NCI-H1694 (cell line): ENCODE results near the gene JPT1.
A peak's percentile ranks its signal among the peaks of the same experiment; 100 is the strongest.

Experiments
- DNase-seq: peaks from one replicate; lab custom pipeline; 2025; lab: John Stamatoyannopoulos, UW

The JPT1 gene

DNA sequence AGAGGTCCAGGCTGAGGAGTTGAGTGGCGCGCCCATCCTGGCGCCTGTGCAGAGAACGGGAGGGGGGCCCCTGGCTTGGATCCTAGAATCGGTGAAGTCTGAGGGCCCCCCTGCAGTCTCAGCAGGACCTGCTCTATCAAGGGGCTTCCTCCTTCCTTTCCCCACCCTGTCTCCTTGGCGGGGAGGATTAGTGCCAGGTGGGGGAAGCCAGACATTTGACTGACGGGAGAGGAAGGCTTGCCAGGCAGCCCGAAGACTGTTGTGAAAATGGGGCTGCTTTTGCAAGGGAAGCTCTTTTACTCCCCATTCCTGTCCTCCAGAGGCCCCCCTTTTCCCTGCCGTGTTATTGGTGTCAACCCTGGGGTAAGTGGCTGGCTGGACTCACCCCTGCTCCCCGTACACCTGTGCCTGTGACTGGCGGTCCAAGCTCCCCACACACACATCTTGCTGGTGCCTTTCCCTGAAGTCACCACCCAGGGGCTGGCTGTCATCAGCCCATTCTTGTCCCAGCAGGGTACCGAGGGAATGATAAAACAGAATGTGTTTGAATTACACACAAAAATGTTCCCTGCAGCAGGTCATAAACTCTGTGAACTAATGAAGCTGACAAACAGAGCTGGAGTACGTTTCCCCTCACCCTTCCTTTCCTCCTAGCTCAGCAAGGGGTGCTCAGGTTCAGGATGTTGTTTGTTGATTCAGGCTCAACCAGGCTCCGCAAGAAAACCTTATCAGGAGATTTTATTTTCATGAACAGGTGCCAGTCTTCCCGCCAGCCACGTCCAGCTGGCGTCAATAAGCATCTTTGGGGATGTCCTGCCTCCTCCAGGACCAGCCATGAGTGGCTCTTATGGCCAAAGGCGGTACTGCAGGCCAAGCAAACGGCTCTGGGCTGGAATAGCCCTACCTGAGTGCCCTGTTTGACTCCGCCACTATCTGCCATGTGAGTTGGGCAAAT, 48.9 kb downstream of the JPT1 start:
- DNase-seq: peak; percentile 8

DNA sequence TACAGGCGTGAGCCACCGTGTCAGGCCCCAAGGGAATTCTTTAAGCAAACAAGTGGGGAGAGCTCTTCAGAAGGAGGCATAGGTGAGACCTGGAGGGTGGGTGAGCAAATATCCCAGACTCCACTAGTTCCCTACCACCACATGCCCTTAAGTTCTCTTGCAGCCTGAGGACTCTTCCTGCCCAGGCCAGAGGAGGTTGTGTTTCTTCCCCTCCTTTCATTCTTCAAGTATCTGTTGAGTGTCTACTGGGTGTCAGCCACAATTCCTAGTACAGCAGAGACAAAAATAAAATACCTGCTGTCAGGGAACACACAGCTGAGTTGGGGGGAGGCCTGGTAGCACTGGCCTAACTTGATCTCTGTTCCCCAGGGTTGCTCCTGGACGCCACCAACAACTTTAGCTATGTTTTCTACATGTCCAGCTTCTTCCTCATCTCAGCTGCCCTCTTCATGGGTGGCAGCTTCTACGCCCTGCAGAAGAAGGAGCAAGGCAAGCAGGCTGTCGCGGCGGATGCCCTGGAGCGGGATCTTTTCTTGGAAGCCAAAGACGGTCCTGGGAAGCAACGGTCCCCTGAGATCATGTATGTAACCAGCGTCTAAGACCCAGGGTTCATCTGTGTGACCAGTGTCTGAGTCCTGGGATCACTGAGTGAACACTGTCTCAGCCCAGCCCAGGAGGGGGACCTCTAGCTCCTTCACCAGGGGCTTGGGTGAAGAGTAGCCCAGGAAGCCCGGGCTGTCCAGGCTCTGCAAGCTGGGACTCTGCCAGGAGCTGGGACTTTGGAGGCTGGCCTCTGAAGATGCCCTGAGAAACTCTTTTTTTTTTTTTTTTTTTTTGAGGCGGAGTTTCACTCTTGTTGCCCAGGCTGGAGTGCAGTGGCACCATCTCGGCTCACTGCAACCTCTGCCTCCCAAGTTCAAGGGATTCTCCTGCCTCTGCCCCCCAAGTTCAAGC, 50.4 kb downstream of the JPT1 start:
- DNase-seq: no peak

DNA sequence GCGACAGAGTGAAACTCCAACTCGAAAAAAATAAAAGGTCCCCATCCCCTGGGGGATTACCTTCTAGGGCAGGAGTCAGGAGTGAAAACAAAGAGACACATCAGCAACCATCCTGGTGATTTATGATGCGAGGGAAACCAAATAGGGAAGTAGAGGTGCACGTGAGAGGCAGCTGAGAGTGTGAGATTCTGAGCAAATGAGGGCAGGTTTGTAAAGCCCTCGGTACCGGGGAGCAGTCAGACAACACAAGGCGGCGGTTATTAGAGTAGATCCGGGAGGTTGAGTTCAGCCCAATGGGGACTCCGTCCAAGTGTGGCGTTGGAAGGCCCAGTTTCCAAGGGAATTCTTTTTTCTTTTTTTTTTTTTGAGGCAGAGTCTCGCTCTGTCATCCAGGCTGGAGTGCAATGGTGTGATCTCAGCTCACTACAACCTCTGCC, 51.9 kb downstream of the JPT1 start:
- DNase-seq: no peak

DNA sequence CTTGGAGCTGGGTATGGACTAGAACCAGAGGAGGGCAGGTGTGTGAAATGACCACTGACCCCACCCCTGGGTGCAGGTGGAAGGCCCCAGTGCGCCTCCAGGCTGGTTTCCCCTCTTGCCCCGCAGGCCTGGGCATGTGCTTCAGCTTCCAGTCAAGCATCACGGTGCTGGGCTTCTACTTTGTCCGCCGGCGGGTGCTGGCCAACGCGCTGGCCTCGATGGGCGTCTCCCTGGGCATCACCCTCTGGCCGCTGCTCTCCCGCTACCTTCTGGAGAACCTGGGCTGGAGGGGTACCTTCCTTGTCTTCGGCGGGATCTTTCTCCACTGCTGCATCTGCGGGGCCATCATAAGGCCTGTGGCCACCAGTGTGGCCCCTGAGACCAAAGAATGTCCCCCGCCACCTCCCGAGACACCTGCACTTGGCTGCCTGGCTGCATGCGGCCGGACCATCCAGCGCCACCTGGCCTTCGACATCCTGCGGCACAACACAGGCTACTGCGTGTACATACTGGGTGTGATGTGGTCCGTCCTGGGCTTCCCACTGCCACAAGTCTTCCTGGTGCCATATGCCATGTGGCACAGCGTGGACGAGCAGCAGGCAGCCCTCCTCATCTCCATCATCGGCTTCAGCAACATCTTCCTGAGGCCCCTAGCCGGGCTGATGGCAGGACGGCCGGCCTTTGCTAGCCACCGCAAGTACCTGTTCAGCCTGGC, 54.3 kb downstream of the JPT1 start:
- no peak for DNase-seq

DNA sequence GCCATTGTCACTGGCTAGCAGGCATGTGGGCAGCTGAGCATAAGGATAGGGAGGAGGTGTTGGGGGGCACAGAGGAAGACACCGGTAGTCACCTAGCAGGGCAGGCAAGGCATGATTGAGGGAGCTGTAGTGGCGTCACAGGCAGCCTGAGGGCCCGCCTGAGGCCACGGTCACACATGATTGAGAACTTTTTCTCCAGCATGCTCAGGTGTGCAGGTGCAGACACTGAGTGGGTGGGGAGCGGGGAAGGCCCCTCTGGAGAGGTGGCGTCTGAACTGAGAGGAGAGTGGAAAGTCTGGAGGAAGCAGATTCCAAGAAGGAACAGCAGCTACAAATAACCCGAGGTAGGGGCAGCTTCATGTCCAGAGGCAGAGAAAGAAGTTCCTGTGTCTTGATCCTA, 55.5 kb downstream of the JPT1 start:
- DNase-seq: no peak

DNA sequence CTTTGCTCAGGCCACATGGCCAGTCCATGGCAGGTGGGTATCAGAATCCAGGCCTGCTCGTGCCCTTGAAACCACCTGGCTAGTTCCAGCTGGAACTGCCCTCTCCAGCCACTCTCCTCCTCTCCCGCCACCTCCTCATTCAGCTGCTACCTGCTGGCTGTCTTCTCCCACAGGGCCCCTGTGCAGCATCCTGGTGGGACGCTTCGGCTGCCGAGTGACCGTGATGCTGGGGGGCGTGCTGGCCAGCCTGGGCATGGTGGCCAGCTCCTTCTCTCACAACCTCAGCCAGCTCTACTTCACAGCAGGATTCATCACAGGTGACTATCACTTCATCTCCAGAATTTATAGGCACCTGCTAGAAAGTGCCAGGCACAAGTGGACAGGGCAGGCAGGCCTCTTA, 56.4 kb downstream of the JPT1 start:
- DNase-seq: no peak

DNA sequence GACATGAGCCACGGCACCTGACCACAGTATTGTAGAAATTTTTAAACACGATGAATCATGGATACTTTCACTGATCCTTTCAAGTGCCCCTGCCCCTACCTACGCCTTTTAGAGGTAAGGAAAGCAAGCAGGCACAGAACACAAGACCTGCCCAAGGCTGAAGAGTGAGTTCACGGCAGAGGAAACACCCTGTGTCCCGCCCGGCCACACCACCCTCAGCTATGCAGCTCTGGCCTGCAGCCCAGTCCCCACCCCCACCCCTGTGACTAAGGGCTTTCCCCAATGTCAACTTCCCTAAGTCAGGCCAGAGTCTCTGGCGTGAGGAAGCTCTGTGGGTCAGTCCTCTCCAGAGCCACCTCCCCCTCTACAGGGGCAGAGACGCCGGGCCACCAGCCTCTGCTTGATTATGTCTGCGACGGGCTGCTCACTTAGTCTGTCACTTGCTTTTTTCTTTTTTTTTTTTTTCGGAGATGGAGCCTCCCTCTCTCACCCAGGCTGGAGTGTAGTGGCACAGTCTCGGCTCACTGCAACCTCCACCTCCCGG, 58.2 kb downstream of the JPT1 start:
- DNase-seq: no peak

DNA sequence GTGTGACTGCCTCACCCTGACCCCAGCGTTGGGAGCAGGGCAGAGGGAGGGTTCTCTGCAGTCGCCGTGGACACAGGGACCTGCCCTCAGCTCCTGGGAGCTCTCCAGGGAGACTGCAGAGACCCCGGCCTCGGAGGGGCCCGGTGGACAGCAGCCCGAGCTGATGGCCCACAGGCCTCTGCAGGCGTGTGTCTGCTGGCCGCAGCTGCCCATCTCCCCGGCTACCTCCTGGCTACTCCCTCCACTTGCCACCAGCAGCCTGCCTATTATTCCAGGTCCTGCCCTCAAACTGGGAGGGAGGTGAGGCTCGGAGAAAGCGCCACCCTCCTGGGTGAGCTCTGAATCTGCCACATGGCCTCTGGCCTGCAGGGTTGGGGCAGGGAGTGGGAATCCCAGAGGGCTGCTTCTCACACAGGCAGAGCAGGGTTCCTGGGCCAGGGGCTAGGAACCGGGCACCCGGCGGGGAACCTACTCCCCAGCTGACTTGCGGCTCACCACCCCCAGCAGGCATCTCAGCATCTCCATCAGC, 59.4 kb downstream of the JPT1 start:
- no peak for DNase-seq

DNA sequence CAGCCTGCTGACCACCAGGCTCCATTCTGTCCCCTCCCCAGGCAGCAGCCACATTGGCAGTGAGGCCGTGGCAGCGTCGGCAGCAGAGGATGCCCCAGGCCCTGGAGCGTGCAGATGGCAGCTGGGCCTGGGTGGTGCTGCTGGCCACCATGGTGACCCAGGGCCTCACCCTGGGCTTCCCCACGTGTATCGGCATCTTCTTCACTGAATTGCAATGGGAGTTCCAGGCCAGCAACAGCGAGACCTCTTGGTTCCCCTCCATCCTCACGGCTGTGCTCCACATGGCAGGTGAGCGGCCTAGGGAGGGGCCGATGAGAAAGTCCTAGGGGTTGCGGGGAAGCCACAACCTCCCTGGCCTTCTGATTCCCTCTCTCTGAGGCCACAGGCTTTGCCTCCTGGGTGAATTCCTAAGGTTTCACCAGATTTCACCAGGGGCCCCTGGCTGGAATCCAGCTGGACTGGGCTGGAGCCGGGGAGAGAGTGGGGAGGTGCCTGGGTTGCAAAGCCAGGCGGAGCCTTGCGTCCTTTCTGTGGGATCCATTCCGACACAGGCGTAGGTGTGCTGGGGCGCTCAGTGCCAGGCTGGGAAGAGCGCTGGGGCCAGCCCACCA, 60.7 kb downstream of the JPT1 start:
- DNase-seq: no peak

DNA sequence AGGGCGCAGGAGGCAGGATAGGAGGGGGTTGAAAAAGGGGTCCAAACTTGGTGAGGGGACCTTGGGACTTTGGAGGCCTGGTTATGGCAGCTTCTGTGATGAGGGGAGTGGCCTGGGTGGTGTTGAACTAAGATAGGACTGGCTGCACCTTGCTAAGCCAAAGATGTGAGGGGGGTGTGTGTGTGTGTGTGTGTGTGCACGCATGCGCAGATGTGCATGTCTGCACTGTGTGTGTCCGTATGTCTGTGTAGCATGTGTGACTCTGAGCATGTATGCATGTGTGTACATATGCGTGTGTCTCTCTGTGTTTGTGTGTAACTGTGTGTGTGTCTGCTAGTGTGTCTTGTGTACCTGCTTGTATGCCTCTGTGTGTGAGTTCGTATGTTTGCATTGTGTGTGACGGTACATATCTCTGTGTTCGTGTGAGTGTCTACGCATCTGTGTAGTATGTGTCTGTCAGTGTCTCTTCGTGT, 62.4 kb downstream of the JPT1 start:
- no peak for DNase-seq

DNA sequence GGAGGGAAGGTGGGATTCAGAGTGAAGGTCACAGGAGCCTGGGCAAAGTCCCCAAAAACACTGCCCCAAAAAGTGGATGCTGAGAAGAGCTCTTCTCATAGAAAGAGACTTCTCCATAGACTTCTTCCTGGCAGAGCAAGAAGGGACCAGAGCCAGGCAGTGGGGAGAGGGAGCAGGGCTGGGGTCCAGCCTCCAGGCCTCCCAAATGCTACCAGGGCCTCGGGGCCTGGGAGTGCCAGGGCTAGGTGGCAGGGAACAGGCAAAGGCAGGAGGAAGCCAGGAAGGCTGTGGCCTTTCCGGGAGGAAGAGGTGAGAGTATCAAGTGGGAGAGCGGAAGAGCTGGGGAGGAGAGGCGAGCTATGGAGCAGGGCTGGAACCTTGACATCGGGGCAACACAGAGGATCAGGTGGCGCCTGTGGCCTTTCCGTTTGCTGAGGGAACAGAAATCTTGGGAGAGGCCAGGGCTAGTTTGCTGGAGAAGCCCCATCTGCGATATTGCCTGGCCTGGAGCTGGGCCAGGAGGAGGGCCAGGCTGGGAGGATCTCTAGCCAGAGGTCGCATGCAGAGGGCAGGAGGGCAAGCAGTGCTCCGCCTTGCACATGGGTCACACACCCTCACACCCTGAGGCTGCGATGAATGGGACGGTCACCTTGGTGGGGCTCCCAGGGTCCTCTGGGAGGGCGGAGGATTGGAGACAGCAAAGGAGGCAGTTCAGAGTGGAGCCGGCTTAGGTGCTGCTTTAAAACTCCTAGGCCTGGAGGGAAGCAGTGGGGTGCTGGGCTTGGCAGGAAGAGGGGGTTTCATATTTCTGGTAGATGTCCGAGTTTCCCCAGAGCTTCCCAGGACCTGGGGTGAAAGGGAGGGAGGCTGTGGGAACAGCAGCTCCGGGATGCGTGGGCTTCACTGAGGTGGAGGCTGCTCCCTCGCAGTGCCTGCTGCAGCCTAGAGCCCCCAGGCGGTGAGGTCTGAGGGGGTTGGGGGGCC, 63.1 kb downstream of the JPT1 start:
- DNase-seq: no peak

DNA sequence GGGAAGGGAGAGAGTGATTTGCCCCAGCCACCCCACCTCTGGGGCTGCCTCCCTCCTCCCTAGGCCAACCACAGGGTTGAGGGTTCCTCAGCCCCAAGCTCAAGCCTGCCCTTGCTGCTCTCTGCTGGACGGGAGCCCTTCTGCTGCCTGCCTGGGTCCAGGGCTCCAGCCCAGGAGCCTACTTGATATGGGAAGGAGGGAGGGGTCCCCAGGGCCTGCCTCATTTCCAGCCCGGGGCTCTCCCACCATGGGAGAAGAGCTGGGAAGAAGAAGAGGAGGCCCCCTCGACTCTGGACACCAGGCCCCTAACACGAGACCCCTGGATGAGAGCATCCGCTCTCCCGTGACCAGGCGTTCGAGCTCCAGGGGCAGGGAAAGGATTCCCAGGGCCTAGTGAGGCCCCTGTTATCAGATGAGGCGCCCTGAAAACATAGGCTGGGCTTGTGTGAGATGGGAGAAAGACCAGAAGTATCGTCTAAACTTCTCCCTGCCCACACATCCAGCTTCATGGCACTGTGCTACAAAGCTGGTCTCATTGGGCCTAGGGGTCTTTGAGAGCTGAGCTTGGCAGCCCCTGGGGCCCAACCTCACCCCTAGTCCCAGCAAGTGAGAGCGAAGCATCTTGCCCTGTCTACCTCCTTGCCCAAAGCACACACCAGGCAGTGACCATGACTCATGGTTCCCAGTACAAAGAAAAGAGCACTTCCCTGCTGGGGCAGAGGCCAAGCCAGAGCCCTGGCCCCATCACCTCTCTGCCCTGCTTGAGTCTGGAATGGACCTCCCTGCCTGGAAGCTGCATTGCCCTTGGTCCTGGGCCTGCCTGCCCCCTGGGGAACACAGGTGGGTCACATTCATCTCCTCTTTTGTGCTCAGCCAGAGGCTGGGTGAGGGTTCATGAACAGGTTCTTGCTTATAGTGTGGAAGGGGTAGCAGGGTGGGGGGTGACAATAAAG, 65.6 kb downstream of the JPT1 start:
- DNase-seq: no peak

DNA sequence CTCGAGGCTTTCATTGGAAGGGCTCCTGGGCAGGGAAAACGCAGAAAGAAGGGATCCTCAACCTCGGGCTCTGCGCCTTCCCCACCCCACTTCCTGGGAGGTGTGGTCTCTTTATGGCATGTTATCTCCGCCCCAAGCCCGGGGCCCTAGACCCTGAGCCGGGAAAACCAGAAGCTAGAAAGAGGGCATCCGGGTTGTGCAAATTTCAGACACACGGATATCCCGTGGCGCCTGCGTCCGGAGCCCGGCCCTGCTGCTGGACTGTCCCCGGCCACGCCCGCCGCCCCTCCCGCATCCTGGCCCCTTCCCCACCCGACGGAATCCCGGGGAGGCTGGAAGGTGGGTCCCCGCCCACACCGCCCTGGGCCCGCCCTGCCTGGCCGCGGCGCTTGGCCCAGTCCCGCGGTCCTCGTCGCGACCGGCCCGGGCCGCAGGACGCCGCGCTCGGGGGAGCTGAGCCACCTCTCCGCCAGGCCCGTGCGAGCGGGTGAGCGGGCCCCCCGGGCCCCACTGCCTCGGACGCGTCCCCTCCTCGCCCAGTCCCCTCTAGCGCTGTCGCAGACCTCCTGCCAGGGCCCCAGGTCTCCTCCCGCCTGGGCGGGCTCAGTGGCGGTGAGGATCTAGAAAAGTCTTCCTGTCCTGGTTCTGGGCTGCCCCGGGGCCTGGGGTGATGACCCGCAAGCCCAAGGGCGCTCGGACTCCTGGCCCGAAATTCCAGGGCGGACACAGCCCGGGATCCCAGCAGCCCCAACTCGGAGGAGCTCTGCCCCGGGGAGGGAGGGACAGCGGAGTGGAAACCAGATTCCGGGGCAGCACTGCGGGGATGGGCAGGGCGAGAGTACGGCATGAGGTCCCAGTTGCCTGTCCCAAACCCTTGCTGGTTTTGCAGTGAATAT, 66.5 kb downstream of the JPT1 start, which contains the start of gene SLC16A5:
SLC16A5 (plus strand) TSS at position 397 of the 896 bp plus-strand sequence. CDS start 5,683 bp downstream, outside the sequence.
- DNase-seq: no peak

DNA sequence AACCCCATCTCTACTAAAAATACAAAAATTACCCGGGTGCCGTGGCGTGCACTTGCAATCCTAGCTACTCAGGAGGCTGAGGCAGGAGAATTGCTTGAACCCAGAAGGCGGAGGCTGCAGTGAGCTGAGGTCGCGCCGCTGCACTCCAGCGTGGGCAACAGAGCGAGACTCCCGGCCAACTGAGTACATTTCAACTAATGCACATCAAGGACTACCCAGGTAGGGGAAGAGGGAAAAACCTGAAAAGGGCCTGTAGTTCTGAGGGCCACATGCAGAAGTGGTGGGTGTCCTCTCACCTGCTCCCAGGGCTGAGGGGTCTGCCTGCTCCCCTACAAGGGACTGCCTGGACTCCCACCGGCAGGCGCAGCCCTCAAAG, 67.1 kb downstream of the JPT1 start:
- no peak for DNase-seq

DNA sequence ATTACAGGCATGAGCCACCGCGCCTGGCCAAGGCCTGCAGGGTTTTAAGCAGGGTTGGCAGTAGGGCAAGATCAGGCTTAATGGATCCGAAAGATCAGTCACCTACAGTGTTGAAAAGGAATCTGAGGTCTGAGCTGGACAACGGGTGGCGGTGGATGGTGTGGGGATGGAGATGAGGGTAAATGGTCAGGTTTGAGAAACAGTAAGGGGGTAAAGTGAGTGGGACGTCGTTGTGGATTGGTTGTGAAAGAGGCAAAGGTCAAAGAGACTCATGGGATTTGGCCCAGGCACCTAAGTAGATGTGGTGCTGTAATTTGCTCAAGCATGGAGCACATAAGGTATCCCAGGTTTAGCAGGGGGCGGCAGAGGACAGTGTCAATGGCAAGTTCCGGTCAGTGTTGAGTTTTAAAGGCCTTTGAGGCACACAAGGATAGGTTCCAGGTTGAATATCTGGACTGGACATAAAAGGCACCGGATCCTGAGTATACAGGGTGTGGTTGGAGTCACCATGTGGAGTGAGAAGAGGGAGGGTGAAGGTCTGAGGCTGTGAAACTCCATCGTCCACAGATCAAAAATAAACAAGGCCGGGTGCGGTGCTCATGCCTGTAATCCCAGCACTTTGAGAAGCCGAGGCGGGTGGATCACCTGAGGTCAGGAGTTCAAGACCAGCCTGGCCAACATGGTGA, 67.7 kb downstream of the JPT1 start:
- no peak for DNase-seq
